HG03039 (cell line): ENCODE data around the gene MACROH2A1.
A peak's percentile ranks its signal among the peaks of the same experiment; 100 is the strongest.

Experiments
- ATAC-seq: cut with Tn5 transposase; IDR thresholded peaks from one replicate; pipeline ENCODE4 v1.9.1; 2021; ENCODE audit warnings: mild to moderate bottlenecking, moderate library complexity; ENCODE audit not compliant: unreplicated experiment

Gene MACROH2A1

GRCh38 chr5:135398855-135399793, at the start of gene MACROH2A1:
Gene MACROH2A1, minus strand, starts transcription at chr5:135399231. Its CDS starts 10,138 bp downstream, at chr5:135389093.
- ATAC-seq: peak; percentile 85

- no peak for ATAC-seq
Measured at GRCh38 chr5:135448071-135448739, 49.2 kb upstream of the MACROH2A1 start.

- no peak for ATAC-seq
Measured at GRCh38 chr5:135447298-135447929, 48.4 kb upstream of the MACROH2A1 start, which contains the start of gene DCANP1. Gene DCANP1, minus strand, starts transcription at chr5:135447348. Its CDS starts 240 bp downstream, at chr5:135447108.

GRCh38 chr5:135446615-135447014, 47.6 kb upstream of the MACROH2A1 start:
- ATAC-seq: no peak

- ATAC-seq: no peak
Measured at GRCh38 chr5:135446206-135446605, 47.2 kb upstream of the MACROH2A1 start.

- no peak for ATAC-seq
Measured at GRCh38 chr5:135445306-135445985, 46.4 kb upstream of the MACROH2A1 start.

GRCh38 chr5:135444881-135445280, 45.9 kb upstream of the MACROH2A1 start:
- ATAC-seq: no peak

- ATAC-seq: no peak
Measured at GRCh38 chr5:135444360-135444759, 45.3 kb upstream of the MACROH2A1 start.

- no peak for ATAC-seq
Measured at GRCh38 chr5:135443161-135443960, 44.3 kb upstream of the MACROH2A1 start.

- no peak for ATAC-seq
Measured at GRCh38 chr5:135442431-135443160, 43.6 kb upstream of the MACROH2A1 start.

- ATAC-seq: no peak
Measured at GRCh38 chr5:135441919-135442318, 42.9 kb upstream of the MACROH2A1 start.

- ATAC-seq: no peak
Measured at GRCh38 chr5:135441350-135441831, 42.4 kb upstream of the MACROH2A1 start.

- no peak for ATAC-seq
Measured at GRCh38 chr5:135440916-135441315, 41.9 kb upstream of the MACROH2A1 start.

- no peak for ATAC-seq
Measured at GRCh38 chr5:135439231-135440205, 40.5 kb upstream of the MACROH2A1 start.

- no peak for ATAC-seq
Measured at GRCh38 chr5:135438636-135439221, 39.7 kb upstream of the MACROH2A1 start.

- no peak for ATAC-seq
Measured at GRCh38 chr5:135437796-135438560, 38.9 kb upstream of the MACROH2A1 start.

- ATAC-seq: no peak
Measured at GRCh38 chr5:135437422-135437795, 38.4 kb upstream of the MACROH2A1 start.
